ENCODE results near the gene CCNI.
"Not testable (repeated sequence)": the region's sequence is repeated elsewhere in the genome, so short reads cannot be mapped to it uniquely, and the experiment has no call there.

The CCNI gene

GRCh38 chr4:77039796-77040195 is 36.0 kb downstream of the CCNI start:
- DNase-seq (ENCODE audit: low read depth) = no peak

- DNase-seq (ENCODE audit: low read depth) = no peak
Measured at GRCh38 chr4:77037736-77038135, 38.1 kb downstream of the CCNI start.

GRCh38 chr4:77037168-77037567 is 38.6 kb downstream of the CCNI start:
- not testable (repeated sequence) for DNase-seq (ENCODE audit: low read depth)

DNA sequence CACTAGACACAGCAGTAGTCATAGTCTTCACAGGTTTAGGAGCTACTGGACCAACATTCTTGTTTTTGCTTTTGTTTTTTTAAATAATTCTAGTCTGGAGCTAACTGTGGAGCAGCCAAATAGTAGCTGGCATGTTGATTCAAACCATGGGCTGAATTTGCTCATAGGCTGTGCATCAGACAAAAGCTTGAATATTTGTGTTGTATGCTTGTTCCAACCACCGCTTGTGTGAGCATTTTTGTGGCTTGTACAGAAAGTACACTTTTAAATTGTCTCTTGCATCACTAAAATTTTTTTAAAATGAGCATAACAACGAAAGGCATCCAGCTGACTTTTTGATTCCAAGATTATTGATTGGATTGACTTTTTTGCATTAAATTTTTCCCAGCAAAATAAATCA is 39.6 kb downstream of the CCNI start:
- no peak for DNase-seq (ENCODE audit: low read depth)

- DNase-seq (ENCODE audit: low read depth) = no peak
Measured at GRCh38 chr4:77035153-77035552, 40.6 kb downstream of the CCNI start.

GRCh38 chr4:77031544-77031943 is 44.2 kb downstream of the CCNI start:
- no peak for DNase-seq (ENCODE audit: low read depth)

DNA sequence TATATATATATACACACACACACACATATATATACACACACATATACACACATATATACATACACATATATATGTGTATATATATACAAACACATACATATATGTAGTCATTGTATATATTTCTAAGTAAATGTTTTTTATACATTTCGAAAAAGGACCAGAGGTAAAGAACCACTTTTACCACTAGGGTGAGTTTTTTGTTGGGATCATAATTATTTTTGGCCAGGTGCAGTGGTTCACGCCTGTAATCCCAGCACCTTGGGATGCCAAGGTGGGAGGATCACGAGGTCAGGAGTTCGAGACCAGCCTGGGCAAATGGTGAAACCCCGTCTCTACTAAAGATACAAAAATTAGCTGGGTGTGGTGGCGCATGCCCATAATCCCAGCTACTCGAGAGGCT is 46.0 kb downstream of the CCNI start:
- not testable (repeated sequence) for DNase-seq (ENCODE audit: low read depth)

- no peak for DNase-seq (ENCODE audit: low read depth)
Measured at GRCh38 chr4:77028246-77028645, 47.5 kb downstream of the CCNI start.

DNA sequence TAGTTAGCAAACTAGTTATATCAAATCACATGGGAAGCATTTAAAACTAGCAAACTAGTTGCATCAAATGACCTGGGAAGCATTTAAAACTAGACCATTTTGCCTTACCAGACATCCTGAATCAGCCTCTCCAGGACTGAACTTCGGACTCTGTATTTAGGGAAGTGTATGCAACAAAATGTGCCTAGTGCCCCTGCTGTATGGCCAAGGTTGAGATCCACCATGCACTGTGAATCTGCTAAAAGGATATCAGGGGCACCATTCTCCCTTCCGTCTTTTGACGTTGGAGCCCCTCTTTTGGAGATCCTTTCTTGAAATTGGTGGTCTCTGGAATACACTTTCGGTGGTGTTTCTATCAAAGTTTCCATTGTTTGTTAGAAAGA is 49.5 kb downstream of the CCNI start:
- DNase-seq (ENCODE audit: low read depth) = no peak

GRCh38 chr4:77025643-77026321 is 50.0 kb downstream of the CCNI start:
- no peak for DNase-seq (ENCODE audit: low read depth)

- no peak for DNase-seq (ENCODE audit: low read depth)
Measured at GRCh38 chr4:77023920-77024319, 51.9 kb downstream of the CCNI start.

- DNase-seq (ENCODE audit: low read depth) = no peak
Measured at GRCh38 chr4:77022560-77023179, 53.1 kb downstream of the CCNI start.

DNA sequence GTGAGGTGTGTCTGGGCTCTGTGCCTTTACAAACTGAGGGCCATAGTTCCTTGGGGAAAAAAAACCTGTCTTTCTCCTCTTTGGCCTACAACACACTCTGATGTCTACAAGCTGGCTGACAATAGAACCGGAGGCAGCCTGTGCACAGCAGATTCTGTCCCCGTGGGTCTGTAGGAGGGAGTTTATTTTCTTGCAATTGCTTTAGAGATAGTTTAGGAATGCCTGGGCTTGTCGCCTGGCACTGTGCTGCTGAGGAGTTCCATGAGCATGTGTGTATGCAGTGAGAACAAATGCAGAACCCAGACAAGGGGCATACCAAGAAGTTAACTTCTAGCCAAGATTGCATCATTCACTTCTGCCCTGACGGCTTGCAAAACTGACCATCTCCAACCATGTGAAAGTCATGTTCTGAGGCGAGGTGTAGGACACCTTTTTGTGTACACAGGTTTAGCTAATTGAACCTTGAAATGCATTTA is 54.1 kb downstream of the CCNI start:
- DNase-seq (ENCODE audit: low read depth) = no peak

- DNase-seq (ENCODE audit: low read depth) = no peak
Measured at GRCh38 chr4:77020017-77020416, 55.8 kb downstream of the CCNI start.

- DNase-seq (ENCODE audit: low read depth) = no peak
Measured at GRCh38 chr4:77015390-77015789, 60.4 kb downstream of the CCNI start.

DNA sequence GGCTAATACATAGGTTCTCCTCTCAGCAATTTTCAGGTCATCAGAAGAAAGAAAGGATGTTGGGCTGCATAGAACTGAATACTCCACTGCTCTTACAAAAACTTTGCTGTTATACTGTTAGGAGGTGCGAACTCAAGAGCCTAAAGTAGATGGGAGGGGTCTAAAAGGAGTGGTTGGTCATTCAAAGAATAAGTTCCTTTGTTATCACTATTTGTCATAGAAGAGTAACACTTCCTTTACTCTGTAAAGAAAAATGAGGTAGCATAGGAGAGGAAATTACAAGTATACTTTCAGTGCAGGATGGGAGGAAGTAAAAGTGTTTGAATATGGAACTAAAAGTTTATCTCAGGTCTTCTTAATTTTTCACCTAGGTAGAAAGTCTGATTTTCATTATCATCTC is 61.5 kb downstream of the CCNI start:
- DNase-seq (ENCODE audit: low read depth) = no peak

GRCh38 chr4:77012726-77013125 is 63.1 kb downstream of the CCNI start:
- DNase-seq (ENCODE audit: low read depth) = no peak

GRCh38 chr4:77010841-77011354 is 64.9 kb downstream of the CCNI start:
- DNase-seq (ENCODE audit: low read depth) = peak; percentile 69

GRCh38 chr4:77009511-77010115 is 66.2 kb downstream of the CCNI start:
- no peak for DNase-seq (ENCODE audit: low read depth)

- DNase-seq (ENCODE audit: low read depth) = peak; percentile 61
Measured at GRCh38 chr4:77007358-77008230, 68.2 kb downstream of the CCNI start.

- DNase-seq (ENCODE audit: low read depth) = no peak
Measured at GRCh38 chr4:77006753-77007353, 68.9 kb downstream of the CCNI start.

DNA sequence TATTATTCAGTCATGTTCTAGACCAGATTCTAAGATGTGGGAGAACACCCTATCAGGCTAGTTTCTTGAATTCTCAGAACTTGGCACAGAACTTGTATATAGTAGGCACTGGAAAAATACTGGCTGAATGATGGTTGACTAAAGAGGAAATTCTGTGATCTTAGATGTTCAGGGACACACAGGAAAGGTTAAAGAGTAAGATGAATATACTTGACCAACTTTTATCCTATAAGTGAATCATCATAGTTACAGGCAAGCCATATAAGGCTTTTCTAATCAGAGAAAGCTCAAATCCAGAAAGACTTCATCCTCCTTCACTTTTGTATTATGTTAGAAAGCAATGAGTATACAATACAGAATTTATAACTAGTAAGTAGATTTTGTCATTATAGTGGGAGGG is 72.4 kb downstream of the CCNI start:
- DNase-seq (ENCODE audit: low read depth) = no peak
